ENCODE measurements around the gene CDK4. TPM values are rescaled to one million over a fixed set of nuclear protein-coding genes. Genes with fewer than 3 reads are reported as not detected.
"Not testable (repeated sequence)": the region's sequence is repeated elsewhere in the genome, so short reads cannot be mapped to it uniquely, and the experiment has no call there.

Gene CDK4
- polyA plus RNA-seq, 4 donors, result 218 to 258 (median 236) TPM

DNA sequence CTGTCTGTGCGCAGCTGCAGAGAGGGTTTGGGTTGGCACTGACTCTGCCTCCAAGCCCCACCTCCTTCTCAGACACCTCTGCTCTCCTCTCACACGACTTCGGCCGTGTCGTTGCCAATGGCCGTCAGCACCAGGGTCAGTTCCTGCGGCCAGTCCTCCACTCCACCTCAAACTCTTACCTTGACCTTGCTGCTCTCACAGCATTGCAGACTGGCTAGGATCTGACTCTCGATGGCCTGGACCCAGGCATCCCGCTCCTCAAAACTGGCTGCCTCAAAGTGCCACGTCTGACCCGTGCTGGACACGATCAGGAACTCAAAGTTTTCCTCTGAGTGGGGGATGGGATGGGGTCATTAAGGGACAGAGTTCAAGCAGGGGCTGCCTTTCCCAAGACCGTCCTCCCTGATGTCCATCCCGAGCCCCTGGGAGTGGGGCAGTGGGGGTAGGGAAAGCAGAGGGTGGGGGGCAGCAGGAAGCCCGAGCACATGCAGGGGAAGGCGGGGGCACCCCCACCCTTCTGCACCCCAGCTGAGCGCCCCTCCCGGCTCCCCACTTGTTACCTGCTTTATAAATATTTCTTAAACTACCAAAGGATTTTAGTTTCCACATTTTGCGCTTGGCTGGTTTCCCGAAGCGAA lies 24.2 kb downstream of the CDK4 start:
- DNase-seq (ENCODE audit: low read depth in 4 of 4, low spot score in 3 of 4), result no peak

DNA sequence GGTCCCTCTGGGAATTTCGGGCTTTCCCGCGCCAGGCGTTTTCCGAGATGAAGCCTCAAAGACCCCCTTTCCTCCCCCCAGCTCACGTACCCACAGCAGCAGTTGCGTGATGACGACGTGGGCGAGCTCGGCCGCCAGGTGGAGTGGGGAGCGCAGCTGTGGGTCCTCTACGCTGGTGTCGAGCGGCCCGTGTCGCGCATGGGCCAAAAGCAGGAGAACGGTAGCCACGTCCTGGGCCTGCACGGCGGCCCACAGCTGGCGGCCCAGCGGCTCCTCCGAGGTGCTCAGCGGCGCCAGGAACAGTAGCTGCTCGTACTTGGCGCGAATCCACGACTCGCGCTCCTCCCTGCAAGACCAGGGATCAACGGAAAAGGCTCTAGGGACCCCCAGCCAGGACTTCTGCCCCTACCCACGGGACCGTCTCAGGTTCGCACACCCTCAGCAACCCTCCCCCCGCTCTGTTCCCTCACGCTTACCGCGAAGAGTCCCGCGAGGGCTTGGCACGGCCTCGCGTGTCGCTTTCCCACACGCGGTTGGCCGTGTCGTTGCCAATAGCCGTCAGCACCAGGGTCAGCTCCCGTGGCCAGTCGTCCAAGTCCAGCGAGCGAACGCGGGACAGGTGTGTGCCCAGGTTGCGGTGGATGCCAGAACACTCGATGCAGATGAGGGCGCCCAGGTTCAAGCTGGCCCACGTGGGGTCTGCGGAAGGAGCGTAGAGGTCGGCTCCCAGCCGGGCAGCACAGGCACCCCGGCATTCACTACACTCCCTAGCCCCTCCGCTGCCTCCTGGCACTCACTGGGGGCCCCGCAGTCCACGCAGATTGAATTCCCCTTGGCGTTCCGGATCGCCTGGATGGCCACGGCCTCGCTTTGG lies 25.0 kb downstream of the CDK4 start:
- DNase-seq (ENCODE audit: low read depth in 4 of 4, low spot score in 3 of 4), result no peak

DNA sequence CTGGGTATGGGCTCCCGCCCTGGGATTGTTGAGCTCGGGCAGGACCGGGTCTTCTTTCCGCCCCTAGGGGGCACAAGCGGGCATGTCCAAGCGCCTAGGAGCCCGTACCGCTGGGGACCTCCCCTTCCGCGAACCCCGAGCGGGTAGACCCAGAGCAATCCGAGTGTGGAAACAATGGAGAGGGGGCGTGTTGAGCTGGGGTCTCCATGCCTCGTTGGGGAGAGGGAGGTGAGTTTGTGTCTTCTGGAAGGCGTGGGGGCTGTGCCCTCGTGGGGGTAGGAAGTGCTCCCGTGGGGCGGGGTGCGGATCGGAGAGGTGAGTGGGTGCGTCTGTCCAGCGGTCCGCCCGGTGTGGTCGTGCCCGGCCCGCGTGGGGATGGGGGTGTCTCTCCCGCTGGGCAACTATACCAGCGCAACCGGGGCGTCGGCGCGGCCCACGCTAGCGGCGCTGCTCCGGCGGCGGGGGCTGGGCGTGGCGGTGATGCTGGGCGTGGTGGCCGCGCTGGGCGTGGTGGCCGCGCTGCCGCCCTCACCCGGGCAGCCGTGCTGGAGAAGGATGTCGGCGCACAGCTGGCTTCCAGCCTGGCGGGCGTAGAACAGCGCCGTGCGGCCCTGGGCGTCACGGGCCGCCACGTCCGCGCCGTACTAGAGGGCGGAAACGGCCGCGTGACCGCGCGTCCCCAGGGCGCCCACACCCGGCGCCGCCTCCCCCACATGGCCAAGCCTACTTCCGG lies 25.8 kb downstream of the CDK4 start:
- no peak for DNase-seq (ENCODE audit: low read depth in 4 of 4, low spot score in 3 of 4)

DNA sequence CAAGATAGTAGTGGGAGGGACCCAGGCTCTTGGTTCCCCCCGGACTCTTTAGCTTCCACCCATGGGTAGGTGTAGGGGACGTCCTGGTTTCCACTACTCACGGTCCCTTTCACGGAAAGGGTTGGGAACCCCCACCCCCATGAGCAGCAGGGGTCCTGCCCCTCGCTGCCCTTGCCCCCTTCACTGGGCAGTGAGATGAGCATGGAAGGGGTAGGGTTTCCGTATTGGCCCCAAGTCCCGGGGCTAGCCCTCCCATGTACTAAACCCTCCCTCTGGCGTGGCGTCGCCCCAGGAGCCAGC lies 26.3 kb downstream of the CDK4 start:
- no peak for DNase-seq (ENCODE audit: low read depth in 4 of 4, low spot score in 3 of 4)

DNA sequence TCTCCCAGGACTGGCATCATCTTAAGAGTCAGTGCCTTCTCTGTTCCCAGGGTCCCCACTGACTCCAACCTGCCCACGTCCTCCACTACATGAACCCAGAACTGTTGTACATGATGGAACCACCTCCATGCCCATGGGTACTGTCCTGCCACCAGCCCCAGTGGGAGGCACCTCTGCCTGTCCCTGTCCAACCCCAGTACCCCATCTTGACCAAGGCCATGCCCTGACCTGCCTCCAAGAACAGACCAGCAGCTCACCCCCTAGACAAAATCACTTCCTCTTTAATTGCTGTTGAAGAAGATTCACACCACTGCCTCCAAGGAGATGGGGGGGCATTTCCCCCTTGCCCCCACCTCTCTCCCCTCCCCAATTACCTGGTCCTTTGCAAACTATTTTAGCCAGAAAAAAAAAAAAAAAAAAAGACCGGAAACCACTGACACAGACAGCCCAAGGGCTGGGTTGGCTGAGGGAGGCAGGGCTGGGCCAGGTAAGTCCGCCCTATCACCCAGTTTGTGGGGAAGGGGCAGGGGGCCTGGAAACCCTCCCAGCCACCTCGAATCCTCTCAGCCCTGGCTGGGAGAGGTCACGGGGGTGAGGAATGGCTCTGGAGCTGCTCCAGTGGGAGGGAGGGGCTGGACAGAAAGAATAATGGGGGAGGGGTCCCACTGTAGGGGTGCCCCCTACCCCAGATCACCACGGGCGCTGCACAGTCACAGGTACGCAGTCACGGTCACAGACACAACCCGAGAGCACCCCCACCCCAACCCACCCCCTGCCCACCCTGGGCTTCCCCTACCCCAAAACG lies 27.0 kb downstream of the CDK4 start:
- DNase-seq (ENCODE audit: low read depth in 4 of 4, low spot score in 3 of 4), result no peak

DNA sequence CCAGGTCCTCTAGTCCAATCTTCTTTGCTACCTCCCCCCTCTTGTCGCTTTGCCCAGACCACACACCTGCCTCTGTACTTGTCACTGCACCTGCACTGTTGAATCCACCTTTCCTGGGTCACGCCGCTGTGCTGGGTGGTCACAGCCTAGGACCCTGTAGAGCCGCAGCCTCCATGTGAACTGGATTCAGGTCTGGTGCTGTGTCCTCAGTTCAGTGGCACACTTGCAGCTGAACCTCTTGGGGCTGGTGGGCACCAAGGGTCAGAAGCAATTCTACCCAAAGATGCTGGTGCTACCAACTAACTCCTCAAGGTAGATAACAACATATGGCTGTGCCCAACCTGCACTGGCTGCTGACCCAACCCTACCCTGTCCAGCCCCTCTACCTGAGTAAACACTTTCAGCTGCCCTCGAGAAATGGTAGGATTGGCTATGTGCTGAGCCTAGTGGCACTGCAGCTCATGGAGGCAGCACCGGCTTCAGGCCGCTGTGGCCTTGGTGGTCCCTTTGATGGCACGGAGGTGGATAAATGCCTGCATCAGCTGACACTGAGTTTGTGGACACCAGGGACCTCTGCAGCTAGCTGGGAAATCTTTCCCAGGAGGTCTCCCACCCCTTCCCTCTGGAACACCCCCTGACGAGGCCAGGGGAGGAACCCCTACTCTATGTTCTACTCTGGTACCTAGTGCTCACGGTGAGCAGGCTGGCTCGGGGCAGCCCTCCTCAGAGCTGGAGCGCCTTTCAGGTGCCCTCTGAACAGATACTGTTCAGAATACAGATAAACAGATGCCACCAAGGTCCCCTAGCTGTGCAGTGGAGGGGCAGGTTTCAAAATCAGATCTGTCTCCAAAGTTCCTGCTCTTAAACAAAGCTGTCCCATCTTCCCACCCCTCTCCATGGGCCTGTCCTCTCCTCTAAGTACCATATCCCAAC lies 27.8 kb downstream of the CDK4 start:
- DNase-seq (ENCODE audit: low read depth in 4 of 4, low spot score in 3 of 4), result no peak

DNA sequence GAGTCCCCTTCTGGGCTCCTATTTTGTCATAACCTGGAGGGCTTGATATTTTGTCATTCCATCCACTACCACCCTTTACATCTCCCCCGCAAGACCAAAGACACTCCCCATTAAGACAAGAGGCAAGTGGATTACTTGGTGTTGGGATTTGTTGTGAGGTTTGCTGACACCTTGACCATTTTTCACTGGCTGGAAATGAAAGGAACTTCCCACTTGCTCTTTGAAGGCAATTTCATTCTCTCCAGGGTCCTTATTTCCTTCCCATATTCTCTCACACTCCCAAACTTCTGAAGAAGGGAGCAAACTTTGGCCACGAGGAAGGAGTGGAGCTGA lies 28.5 kb downstream of the CDK4 start:
- no peak for DNase-seq (ENCODE audit: low read depth in 4 of 4, low spot score in 3 of 4)

DNA sequence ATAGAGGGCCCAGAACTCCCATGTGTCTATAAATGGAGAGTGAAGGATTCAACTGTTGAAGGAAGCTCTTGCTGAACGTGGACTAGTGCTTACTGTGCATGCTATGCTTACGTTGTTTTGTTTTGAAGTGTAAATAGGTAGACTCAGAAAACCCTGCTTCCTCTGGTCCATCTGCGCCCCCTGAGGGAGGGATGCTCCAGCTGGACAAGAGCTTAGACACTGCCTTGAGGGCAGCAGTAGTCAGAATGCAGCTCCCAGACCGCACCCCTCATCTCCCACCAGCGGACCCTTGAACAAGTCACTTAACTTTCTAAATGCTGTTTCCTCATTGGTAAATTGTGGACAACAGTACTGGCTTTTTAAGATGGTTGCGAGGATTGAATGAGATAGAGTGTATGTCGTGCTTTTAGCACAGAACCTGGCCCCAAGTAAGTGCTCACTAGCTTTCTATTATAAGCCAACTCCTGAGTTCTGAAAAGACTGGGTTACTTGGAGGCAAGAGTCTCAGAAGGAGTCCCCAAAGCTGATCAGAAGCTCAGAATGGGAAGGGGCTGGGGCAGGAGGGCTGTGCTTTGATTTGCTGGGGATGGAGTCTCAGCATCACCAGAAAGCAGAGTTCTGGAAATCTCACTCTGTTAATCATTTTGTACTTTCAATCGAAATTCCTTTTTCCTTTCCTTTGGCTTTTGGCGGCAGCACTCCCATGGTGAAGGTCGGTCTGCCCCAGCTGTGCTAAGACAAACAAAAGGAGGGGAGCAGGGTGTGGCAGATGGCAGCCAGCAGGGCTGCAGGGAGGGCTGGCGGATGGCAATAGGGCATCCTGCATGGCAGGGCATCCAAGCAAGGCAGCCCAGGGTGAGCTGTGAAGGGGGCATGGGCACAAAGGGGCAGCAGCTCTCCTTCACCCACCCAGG lies 29.1 kb downstream of the CDK4 start:
- DNase-seq (ENCODE audit: low read depth in 4 of 4, low spot score in 3 of 4), result no peak

DNA sequence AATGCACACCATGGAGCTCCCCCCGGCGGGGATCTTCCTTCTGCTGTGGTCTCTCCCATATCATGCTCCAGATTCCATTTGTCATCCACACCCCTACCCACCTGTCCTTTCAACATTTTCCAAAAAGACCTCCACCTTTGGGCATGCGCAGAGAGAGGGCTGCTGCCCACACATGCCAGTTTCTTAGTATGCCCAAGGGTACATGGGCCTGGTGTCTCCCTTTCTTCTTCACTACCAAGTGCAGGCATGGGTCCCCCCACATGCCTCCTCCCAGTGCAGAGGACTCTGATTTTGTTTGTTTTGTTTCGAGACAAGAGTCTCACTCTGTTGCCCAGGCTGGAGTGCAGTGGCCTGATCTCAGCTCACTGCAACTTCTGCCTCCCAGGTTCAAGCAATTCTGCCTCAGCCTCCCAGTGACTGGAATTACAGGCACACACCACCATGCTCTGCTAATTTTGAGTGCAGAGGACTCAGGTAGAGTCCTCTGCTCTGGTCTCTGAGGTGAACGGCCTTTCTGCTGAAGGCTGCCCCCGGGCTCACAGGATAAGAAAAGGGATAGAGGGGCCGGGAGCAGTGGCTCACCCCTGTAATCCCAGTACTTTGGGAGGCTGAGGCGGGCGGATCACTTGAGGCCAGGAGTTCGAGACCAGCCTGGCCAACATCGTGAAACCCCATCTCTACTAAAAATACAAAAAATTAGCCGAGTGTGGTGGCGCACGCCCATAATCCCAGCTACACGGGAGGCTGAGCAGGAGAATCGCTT lies 30.1 kb downstream of the CDK4 start:
- not testable (repeated sequence) for DNase-seq (ENCODE audit: low read depth in 4 of 4, low spot score in 3 of 4)

DNA sequence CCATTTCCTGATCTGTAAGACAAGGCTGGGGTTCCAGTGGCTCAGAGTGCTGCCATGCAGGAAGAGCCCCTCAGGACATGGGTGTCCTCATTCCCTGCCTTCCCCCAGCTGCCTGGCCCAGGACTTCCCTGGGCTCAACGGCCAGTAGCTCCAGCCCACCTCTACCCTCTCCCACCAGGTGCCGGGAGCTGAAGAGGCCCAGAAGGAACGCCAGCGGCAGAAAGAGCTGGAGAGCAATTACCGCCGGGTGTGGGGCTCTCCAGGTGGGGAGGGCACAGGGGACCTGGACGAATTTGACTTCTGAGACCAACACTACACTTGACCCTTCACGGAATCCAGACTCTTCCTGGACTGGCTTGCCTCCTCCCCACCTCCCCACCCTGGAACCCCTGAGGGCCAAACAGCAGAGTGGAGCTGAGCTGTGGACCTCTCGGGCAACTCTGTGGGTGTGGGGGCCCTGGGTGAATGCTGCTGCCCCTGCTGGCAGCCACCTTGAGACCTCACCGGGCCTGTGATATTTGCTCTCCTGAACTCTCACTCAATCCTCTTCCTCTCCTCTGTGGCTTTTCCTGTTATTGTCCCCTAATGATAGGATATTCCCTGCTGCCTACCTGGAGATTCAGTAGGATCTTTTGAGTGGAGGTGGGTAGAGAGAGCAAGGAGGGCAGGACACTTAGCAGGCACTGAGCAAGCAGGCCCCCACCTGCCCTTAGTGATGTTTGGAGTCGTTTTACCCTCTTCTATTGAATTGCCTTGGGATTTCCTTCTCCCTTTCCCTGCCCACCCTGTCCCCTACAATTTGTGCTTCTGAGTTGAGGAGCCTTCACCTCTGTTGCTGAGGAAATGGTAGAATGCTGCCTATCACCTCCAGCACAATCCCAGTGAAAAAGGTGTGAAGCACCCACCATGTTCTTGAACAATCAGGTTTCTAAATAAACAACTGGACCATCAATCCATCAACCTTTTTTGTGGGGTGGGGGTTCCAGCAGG lies 31.2 kb downstream of the CDK4 start:
- no peak for DNase-seq (ENCODE audit: low read depth in 4 of 4, low spot score in 3 of 4)

DNA sequence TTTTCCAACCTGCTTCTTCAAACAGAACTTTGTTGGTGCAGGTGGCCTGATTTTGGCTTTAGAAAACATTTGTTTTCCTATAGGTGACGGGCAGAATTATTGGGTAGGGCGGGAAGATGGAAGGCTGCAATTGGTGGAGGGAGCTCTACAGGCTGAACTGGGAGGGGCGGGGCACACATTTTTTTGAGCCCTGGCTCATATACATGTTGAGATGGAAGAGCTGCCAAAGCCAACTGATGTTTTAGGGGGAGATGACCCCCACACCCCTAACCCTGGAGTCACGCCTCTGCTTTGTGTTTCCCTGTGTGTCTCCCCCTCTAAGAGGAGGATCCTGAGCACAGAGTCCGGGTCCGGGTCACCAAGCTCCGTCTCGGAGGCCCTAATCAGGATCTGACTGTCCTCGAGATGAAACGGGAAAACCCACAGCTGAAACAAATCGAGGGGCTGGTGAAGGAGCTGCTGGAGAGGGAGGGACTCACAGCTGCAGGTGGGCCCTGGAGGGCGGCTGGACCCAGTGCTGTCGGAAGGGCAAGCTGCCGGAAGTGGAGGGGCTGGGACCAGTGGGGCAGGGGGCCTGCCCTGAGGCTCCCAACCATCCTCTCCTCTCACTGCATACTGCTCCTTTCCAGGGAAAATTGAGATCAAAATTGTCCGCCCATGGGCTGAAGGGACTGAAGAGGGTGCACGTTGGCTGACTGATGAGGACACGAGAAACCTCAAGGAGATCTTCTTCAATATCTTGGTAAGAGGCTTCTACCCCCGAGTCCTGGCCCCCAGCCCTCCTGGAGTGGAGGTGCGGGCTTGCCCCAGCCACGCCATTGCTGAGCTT lies 32.1 kb downstream of the CDK4 start:
- DNase-seq (ENCODE audit: low read depth in 4 of 4, low spot score in 3 of 4), result no peak

DNA sequence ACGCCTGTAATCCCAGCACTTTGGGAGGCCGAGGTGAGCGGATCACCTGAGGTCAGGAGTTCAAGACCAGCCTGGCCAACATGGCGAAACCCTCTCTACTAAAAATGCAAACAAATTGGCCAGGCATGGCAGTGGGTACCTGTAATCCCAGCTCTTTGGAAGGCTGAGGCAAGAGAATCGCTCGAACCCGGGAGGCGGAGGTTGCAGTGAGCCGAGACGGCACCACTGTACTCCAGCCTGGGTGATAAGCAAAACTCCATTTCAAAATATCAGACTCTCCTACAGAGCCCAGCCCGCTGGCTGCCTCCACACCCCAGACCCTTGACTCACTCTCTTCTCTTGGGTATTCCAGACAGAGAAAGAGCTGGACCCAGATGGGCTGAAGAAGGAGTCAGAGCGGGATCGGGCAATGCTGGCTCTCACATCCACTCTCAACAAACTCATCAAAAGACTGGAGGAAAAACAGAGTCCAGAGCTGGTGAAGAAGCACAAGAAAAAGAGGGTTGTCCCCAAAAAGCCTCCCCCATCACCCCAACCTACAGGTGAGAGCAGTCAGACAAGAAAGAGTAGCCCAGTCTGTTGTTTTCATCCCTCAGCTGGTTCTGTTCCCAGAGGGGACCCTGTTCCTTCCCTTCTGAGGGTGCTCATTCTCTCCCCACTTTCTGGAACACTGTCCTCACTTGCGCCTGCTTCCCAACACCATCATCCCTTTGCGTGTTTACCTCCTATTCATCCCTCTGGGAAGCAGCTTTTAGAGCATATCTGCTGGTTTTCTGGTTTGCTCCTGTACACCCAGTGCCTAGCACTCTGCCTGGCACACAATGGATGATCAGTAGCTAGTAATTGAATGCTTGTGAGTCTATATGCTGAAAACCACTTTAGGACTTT lies 33.2 kb downstream of the CDK4 start:
- no peak for DNase-seq (ENCODE audit: low read depth in 4 of 4, low spot score in 3 of 4)

DNA sequence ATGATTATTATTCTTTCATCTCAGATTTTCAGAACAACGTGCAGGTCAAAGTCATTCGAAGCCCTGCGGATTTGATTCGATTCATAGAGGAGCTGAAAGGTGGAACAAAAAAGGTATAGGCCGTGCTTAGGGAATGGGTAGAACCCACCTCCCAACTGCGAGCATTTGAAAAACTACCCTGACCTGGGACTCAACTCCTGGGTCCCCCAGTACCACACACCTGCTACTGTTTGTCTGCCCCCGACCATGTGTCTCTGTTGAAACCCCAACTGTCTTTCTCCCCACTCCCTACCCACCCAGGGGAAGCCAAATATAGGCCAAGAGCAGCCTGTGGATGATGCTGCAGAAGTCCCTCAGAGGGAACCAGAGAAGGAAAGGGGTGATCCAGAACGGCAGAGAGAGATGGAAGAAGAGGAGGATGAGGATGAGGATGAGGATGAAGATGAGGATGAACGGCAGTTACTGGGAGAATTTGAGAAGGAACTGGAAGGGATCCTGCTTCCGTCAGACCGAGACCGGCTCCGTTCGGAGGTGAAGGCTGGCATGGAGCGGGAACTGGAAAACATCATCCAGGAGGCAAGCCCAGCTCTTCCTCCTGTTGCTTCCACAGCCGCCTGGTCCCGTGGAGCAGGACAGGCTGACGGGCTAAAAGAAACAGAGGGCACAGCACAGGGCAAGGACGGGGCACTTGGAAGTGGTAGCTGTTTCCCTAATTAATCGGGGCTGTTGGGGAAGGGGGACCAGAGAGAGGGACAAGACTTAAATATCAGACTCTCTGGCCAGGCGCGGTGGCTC lies 34.1 kb downstream of the CDK4 start:
- no peak for DNase-seq (ENCODE audit: low read depth in 4 of 4, low spot score in 3 of 4)

DNA sequence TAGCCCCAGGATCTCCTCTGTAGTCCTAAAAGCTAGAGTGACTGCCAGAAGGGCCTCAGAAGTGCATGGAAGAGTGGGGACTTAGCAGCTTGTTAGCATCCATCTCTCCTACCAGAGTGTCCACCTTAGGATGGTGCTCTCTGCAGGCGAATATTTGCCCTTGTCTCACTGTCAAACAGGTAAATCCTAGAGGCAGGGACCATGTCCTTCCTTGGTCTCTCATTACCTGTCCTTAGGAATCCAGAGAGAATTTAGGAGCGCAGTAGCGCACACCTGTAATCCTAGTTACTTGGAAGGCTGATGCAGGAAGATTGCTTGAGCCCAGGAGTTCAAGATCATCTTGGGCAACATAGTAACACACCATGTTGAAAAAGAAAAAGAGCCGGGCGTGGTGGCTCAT lies 35.0 kb downstream of the CDK4 start:
- DNase-seq (ENCODE audit: low read depth in 4 of 4, low spot score in 3 of 4), result no peak
